RWPE2 (cell line): Measurements from ENCODE around the gene TEK.

Experiments used
- ATAC-seq: fragments of 200-7000 bp; cut with Tn5 transposase; 3 replicates; pipeline ENCODE4 v1.9.1; 2021; ENCODE audit warnings: low read depth
- DNase-seq: peaks from one replicate; pipeline ENCODE4 v3.0.0-alpha.2; 2020; ENCODE audit warnings: low spot score
- H3K27ac ChIP-seq: fragments of 450-650 bp; 2 replicates; pipeline ENCODE4 v1.5.1; 2017; ENCODE audit warnings: mild to moderate bottlenecking; ENCODE audit not compliant: poor library complexity, severe bottlenecking
- H3K27me3 ChIP-seq: fragments of 250-450 bp; sonication (Bioruptor Pico); 2 replicates; pipeline ENCODE4 v1.5.1; 2021; ENCODE audit warnings: mild to moderate bottlenecking, moderate library complexity; ENCODE audit not compliant: insufficient read depth, poor library complexity, severe bottlenecking
- H3K36me3 ChIP-seq: fragments of 250-450 bp; sonication (Bioruptor Pico); 2 replicates; pipeline ENCODE4 v1.5.1; 2020; ENCODE audit warnings: low read depth, mild to moderate bottlenecking, moderate library complexity
- H3K4me1 ChIP-seq: fragments of 250-450 bp; sonication (Bioruptor Pico); 2 replicates; pipeline ENCODE4 v1.5.1; 2021; ENCODE audit warnings: mild to moderate bottlenecking, moderate library complexity; ENCODE audit not compliant: insufficient read depth, poor library complexity, severe bottlenecking
- H3K4me3 ChIP-seq: fragments of 250-450 bp; sonication (Bioruptor Pico); 2 replicates; pipeline ENCODE4 v1.5.1; 2021; ENCODE audit warnings: mild to moderate bottlenecking, moderate library complexity; ENCODE audit not compliant: severe bottlenecking
- H3K9me3 ChIP-seq: fragments of 250-450 bp; sonication (Bioruptor Pico); 2 replicates; pipeline ENCODE4 v1.5.1; 2021; ENCODE audit warnings: mild to moderate bottlenecking, moderate library complexity; ENCODE audit not compliant: severe bottlenecking
- TF ChIP-seq, protein P1 (sequence below): fragments of 450-650 bp; IDR thresholded peaks from one replicate; pipeline ENCODE4 v1.5.1; 2017; ENCODE audit warnings: mild to moderate bottlenecking, moderate library complexity; ENCODE audit not compliant: poor library complexity, severe bottlenecking

TEK gene

DNA sequence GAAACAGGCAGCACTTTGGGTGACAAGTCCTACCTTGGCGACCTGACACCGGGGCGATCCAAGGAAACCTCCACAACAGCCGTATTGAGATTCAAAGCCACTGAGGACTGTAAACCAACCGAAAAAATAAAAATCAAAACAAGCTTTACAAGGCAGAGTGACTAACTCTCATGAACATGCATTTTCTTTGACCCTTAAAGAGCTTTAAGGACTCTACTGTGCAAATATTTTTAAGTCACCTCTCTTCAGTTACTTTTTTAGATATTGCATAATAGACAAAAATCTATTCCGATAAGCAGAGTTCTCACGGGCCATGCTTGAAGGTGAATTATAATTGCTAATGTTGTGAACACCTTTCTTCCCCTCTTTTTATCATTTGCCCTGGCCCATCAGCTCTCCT is 149.6 kb downstream of the TEK start:
- Histone ChIP-seq H3K9me3 (no peaks in the 10 kb centered on the region), H3K4me1 (peaks cover 4% of the 10 kb centered on the region), H3K4me3 (no peak overlapping the region), H3K36me3 (no peaks in the 10 kb centered on the region), H3K27me3 (no peaks in the 10 kb centered on the region), H3K27ac (no peak overlapping the region)
- DNase-seq = no peak
- no peak for ATAC-seq
- TF ChIP-seq, protein P1, sequence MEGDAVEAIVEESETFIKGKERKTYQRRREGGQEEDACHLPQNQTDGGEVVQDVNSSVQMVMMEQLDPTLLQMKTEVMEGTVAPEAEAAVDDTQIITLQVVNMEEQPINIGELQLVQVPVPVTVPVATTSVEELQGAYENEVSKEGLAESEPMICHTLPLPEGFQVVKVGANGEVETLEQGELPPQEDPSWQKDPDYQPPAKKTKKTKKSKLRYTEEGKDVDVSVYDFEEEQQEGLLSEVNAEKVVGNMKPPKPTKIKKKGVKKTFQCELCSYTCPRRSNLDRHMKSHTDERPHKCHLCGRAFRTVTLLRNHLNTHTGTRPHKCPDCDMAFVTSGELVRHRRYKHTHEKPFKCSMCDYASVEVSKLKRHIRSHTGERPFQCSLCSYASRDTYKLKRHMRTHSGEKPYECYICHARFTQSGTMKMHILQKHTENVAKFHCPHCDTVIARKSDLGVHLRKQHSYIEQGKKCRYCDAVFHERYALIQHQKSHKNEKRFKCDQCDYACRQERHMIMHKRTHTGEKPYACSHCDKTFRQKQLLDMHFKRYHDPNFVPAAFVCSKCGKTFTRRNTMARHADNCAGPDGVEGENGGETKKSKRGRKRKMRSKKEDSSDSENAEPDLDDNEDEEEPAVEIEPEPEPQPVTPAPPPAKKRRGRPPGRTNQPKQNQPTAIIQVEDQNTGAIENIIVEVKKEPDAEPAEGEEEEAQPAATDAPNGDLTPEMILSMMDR = no peak

DNA sequence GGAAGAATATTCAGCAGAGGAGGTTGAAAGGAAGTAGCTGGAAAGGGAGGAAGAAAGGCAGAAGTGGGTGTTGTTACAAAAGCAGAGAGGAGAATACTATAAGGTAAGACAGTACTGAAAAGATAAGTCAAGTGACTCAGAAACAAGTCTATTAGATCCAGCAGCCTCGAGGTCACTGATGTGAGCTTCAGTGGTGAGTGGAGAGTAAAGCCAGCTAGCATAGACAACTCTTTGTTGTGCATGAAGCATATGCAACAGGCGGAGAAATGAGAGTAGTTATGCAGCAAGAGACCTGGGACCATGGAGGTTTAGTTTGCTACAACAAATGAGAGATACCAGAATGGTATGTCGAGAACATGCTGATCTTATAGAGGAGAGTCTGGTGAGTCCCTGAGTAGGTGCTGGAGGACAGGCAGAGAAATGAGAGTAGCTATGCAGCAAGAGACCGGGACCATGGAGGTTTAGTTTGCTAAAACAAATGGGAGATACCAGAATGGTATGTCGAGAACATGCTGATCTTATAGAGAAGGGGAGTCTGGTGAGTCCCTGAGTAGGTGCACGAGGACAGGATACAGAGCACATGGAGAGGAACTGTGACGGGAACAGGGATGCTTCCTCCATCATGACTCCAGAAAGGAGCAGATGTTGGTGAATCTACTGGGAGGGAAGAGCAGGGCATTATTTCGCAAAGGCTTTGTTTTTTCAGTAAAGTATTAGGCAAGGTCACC is 151.9 kb downstream of the TEK start:
- peaks cover 4% of the 10 kb centered on the region for H3K4me1 ChIP-seq
- TF ChIP-seq, protein P1 = no peak
- no peak for DNase-seq
- H3K4me3 ChIP-seq = no peak overlapping the region
- no peak for ATAC-seq
- no peaks in the 10 kb centered on the region for H3K36me3 ChIP-seq
- no peak overlapping the region for H3K27ac ChIP-seq
- no peaks in the 10 kb centered on the region for H3K27me3 ChIP-seq
- no peaks in the 10 kb centered on the region for H3K9me3 ChIP-seq

DNA sequence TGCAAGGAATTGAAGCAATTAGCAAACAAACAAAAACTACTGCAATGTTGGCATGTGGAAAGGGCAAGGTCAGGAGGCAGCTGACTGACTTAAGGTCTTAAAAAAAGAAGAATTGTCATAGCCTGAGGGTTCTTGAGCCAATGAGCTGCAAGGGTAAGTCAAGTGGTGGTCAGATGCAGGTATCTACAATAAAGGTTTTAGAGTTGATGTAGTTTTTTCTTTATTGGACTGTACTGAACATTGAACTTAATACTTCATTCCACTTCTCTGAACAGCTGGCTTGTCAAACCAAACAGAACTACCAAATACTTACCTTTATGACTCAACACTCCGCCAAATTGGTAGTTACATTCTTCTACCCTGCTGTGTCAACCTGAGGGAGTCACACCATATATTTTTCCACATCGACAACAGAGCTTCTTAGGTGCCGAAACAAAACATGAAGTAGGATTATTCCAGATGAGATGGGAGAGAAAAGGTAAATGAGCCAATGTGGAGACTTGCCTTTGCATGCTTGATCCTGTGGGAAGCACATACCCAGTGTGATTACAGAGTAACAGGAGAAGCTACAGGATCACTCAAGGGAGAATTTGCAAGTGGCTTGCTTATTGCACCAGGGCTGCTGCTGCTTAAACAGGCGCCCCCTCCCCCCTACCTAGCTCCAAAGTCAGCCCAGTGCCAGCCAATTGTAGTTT is 152.6 kb downstream of the TEK start:
- TF ChIP-seq, protein P1 = no peak
- DNase-seq = no peak
- no peaks in the 10 kb centered on the region for H3K9me3 ChIP-seq
- H3K27me3 ChIP-seq = no peaks in the 10 kb centered on the region
- peak; percentile 58 for ATAC-seq
- no peaks in the 10 kb centered on the region for H3K36me3 ChIP-seq
- no peak overlapping the region for H3K27ac ChIP-seq
- H3K4me1 ChIP-seq = peaks cover 4% of the 10 kb centered on the region
- H3K4me3 ChIP-seq = no peak overlapping the region

DNA sequence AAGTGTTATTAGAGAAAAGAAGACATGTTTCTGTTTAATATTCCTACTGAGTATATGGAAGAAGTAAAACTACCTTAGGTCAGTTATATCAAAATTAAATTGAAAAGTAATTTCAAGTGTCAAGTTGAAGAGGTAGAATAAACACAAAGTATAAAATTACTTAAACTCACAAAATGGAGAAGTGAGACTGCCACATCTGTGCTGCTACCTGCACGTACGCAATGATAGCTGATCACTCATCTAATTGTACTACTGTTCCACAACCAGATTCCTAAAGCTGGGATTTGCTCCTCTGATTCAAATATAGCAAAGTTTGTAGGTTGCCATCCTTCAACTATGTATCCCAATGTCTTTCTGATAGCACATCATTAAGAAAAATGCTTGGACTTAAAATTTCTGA is 163.1 kb downstream of the TEK start:
- H3K27me3 ChIP-seq = no peaks in the 10 kb centered on the region
- no peak overlapping the region for H3K4me3 ChIP-seq
- ATAC-seq = no peak
- H3K36me3 ChIP-seq = no peaks in the 10 kb centered on the region
- H3K4me1 ChIP-seq = no peaks in the 10 kb centered on the region
- no peak for DNase-seq
- H3K27ac ChIP-seq = no peak overlapping the region
- H3K9me3 ChIP-seq = no peaks in the 10 kb centered on the region
- TF ChIP-seq, protein P1 = no peak

DNA sequence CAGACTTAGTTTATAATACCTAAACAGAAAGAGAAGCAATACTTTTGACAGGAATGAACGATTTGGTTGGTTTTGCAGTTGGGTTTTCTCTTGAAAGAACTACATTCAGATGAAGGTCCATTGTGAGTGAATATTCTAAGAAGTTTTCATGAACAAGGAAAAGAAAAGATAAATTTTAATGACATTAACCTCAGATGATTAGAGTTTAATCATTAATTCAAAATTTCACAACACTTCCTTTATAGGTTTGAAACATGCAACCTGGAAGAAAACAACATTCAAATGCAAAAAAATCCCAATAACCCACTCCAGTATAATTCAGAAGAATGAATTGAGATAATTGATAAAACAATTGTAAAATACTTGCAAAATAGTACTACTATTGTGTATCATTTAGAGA is 164.2 kb downstream of the TEK start:
- TF ChIP-seq, protein P1 = no peak
- DNase-seq (no peak), ATAC-seq (no peak)

More for the DNA sequence above, 164.2 kb downstream of the TEK start:
- Histone ChIP-seq H3K36me3 (no peaks in the 10 kb centered on the region), H3K4me3 (no peak overlapping the region), H3K4me1 (no peaks in the 10 kb centered on the region), H3K27me3 (no peaks in the 10 kb centered on the region), H3K9me3 (no peaks in the 10 kb centered on the region), H3K27ac (no peak overlapping the region)
